GM19025 (cell line): ENCODE results near the gene SETMAR.
"Not testable (repeated sequence)": the region's sequence is repeated elsewhere in the genome, so short reads cannot be mapped to it uniquely, and the experiment has no call there.

Source experiments
- ATAC-seq: cut with Tn5 transposase; IDR thresholded peaks from one replicate; pipeline ENCODE4 v1.9.1; 2021; ENCODE audit warnings: mild to moderate bottlenecking, low read depth, moderate library complexity; ENCODE audit not compliant: unreplicated experiment

SETMAR gene

GRCh38 chr3:4303187-4304123, at the start of gene SETMAR:
SETMAR (plus strand) TSS chr3:4303369; CDS start chr3:4303371, 2 bp downstream.
- peak; percentile 98 for ATAC-seq

- no peak for ATAC-seq
Measured at GRCh38 chr3:4261406-4261805, 41.8 kb upstream of the SETMAR start.

DNA sequence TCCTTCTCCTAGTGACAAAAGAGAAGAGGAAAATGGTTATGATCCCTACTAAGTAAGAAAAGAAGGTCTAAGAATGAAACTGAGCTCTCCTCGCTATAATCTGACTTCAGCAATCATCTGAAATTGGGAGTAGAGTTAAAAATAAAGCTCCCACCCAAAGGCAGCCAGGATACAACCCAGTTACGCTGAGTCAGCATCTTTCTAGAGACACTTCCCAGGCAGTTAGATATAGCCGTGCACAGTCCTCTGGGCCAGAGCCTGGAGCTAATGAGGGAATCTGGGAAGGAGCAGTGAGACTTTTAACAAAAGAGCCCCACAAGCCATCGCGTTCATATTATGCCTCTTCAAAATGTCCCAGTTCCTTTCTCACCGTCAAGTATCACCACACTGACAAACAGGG, 39.1 kb upstream of the SETMAR start:
- no peak for ATAC-seq

DNA sequence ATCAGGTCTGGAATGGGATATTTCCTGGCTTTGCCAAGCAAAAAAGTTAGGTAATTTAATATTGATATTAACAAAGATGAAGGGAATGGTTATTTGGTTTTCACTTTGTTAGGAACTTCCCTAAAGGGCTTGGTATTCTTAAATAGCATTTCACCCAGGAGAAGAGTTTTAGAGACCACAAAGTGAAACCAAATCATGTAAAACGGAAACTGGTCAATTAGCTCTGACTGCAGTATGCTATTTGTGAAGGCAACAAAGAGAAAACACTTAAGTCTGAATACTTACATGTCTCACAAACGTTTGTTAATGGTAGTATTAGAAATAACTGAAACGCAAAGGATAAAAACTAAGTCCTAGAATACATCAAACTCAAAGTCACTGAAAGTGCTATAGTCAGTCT, 32.4 kb upstream of the SETMAR start:
- peak; percentile 53 for ATAC-seq

- no peak for ATAC-seq
Measured at GRCh38 chr3:4271834-4272233, 31.3 kb upstream of the SETMAR start.

DNA sequence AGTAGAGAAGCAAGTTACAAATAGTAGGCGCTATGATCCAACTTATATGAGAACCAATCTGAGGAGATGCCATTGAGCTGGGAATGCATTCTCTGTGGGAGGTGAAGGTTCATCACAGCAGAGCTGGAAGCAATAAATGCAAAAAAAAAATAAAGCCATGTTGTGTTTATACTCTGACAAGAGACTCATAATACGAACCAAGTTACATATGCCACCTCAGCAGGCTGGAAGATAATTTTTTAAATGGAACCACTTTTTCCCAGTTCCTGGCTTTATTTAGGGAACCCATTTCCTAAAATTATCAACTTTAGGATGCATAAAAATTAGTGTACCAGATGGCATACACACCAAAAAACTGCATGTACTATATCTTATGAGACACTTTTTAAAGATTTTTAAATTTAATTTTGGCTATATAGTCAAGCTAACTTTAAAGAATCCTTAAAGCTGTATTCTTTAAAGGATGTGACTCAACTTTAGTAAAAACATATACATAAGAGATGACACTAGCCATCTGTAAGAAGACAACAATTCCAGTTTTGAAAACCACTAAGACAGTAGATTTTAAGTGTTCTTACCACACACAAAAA, 23.6 kb upstream of the SETMAR start:
- no peak for ATAC-seq

DNA sequence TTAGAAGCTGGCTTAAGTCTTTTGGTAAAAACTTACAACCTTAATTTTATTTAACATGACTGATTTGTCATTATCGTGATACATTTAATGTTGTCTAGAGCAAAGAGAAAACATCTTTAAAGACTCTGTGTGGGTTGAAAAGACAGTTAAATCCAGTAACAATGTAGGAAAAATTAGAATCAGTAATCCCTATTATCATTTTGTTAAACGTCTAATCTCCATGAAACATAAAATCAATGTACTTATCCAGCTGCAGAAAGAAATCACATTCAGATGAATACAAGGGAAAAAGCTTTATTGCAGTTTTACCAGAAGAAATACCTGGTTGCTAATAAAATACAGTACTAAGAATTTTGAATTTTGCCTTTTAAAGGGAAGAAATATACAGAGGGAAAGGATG, 21.2 kb upstream of the SETMAR start:
- no peak for ATAC-seq

- ATAC-seq: no peak
Measured at GRCh38 chr3:4284865-4285264, 18.3 kb upstream of the SETMAR start.

GRCh38 chr3:4289044-4289443, 14.1 kb upstream of the SETMAR start:
- no peak for ATAC-seq

DNA sequence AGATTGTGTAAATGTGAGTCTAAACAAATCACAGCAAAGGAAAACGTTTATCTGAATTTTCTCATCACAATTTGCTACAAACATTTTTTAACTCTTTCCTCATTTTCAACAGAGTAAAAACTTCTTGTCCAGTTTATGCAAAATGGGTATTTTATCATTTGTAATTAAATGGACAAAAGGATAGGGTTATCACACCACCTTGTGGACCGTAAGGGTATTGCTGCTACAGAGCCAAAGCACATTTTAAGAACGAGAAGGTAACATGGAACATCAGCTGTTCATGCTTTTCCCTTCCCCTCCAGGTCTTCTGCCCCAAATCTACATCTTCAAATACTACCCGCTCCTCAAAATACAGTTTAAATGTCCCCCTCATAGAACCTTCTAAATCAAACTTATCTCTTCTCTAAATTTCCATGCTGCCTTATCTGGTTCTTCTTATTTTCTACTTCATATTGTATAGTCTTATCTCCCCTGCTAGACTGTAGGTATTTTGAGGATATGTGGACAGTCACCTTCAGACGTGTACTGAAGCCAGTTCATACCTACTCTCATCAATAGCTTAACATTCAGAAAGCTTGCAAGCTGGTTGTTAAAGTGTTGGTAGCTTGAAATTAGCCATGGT, 12.8 kb upstream of the SETMAR start:
- no peak for ATAC-seq

DNA sequence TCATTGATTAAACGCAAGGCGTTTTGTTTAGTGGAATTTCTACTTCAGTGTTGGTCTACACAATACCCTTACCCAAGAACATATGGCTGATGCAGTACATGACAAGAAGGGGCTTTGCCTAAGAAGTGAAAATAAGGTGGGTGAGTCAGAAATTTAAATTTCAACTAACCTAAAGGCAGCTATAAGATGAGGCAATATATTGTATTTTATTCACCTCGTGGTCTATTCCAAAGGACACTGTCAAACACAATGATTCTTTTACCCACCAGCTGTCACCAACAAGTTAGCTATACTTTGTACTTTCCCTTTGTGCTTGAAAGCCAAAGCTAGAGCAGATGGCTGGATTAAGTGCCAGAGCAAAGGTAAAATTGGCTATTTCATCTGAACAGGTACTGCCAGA, 10.9 kb upstream of the SETMAR start:
- no peak for ATAC-seq

GRCh38 chr3:4294616-4295327, 8.4 kb upstream of the SETMAR start:
- no peak for ATAC-seq

- not testable (repeated sequence) for ATAC-seq
Measured at GRCh38 chr3:4296454-4296853, 6.7 kb upstream of the SETMAR start.

DNA sequence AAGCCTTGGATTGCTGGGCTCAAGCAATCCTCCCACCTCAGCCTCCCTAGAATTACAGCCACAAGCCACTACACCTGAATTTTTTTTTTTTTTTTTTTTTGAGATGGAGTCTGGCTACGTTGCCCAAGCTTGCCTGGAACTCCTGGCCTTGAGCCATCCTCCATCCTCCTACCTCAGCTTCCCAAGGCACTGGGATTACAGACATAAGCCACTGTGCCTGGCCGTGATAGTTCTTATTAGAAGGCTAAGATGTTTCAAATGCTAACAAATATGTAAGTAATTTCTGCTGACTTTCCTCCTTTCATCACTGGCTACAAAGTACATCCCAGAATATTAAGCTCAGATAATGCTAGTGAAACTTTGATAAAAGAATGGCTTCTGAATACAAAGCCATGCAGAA, 5.7 kb upstream of the SETMAR start:
- no peak for ATAC-seq

GRCh38 chr3:4302747-4303146, 422 bp upstream of the SETMAR start:
- no peak for ATAC-seq

DNA sequence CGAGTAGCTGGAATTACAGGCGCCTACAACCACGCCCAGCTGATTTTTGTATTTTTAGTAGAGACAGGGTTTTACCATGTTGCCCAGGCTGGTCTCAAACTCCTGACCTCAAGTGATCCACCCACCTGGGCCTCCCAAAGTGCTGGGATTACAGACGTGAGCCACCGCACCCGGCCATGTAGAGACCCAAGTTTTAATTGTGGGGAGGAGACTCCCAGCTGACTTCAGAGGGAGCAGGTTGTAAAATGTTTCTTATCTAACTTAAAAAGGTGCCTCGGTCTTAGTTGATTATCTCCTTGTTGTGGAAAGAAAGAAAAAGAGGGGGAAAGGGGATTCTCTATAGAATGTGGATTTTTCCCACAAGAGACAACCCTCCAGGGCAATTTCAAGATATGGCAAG, 2.0 kb downstream of the SETMAR start:
- not testable (repeated sequence) for ATAC-seq

- ATAC-seq: no peak
Measured at GRCh38 chr3:4306091-4306490, 2.9 kb downstream of the SETMAR start.

DNA sequence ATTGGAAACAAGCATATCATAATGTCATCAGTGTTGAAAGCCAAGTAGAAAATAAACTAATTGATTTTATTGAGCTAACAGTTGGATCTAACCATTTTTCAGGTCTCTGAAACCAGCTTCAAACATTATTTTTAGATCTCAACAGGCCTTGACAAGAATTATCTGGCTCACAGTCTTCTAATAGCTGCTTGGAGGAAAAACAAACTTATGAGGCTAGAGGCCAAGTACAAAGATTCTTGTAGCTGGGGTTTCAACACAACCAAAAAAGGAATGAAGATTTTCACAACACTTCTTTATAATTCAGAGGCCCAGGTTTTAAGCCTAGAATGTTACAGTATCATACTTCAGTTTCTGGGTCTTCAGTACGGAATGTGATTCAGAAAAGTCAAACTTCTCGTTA, 3.7 kb downstream of the SETMAR start:
- ATAC-seq: no peak

DNA sequence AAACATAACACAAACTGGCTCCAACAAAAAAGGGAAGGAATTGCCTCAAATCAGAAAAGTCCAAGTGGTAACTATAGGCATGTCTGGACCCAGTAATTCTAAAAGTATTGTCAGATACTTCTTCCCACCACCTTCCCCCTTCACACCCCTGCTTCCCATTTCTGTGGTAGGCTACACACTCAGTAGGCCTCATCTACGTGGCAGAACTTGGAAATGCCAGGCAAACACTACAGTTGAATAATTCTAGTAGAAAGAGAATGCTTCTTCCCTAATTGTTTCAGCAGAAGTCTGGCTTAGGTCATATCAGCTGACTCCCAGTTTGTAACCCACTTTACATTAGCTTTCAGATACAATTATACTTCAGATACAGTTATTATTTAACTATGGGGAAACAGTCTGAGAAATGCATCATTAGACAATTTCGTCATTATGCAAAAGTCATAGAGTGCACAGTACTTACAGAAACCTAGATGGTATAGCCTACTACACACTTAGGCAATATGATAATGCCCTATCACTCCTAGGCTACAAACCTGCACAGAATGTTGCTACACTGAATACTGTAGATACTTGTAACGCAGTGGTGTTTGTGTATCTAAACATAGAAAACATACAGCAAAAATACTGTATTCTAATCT, 6.4 kb downstream of the SETMAR start:
- no peak for ATAC-seq

GRCh38 chr3:4310971-4311370, 7.8 kb downstream of the SETMAR start:
- no peak for ATAC-seq
